IPS-15b (cell line): ENCODE results near the gene CDH15.

ENCODE experiments used
- H3K27me3 ChIP-seq: one replicate; pipeline ENCODE4 v1.6.1; 2013; ENCODE audit warnings: low read length; ENCODE audit not compliant: control insufficient read depth, insufficient read depth
- H3K36me3 ChIP-seq: one replicate; pipeline ENCODE4 v1.6.1; 2013; ENCODE audit warnings: low read length; ENCODE audit not compliant: control insufficient read depth, insufficient read depth
- H3K4me1 ChIP-seq: one replicate; pipeline ENCODE4 v1.6.1; 2013; ENCODE audit warnings: mild to moderate bottlenecking, low read length; ENCODE audit not compliant: control insufficient read depth, insufficient read depth
- H3K4me3 ChIP-seq: one replicate; pipeline ENCODE4 v1.5.1; 2013; ENCODE audit warnings: low read depth, low read length
- H3K9ac ChIP-seq: one replicate; pipeline ENCODE4 v1.6.1; 2013; ENCODE audit warnings: low read depth, mild to moderate bottlenecking, low read length
- H3K9me3 ChIP-seq: one replicate; pipeline ENCODE4 v1.6.1; 2013; ENCODE audit warnings: mild to moderate bottlenecking, low read length; ENCODE audit not compliant: control insufficient read depth, insufficient read depth

Gene CDH15

DNA sequence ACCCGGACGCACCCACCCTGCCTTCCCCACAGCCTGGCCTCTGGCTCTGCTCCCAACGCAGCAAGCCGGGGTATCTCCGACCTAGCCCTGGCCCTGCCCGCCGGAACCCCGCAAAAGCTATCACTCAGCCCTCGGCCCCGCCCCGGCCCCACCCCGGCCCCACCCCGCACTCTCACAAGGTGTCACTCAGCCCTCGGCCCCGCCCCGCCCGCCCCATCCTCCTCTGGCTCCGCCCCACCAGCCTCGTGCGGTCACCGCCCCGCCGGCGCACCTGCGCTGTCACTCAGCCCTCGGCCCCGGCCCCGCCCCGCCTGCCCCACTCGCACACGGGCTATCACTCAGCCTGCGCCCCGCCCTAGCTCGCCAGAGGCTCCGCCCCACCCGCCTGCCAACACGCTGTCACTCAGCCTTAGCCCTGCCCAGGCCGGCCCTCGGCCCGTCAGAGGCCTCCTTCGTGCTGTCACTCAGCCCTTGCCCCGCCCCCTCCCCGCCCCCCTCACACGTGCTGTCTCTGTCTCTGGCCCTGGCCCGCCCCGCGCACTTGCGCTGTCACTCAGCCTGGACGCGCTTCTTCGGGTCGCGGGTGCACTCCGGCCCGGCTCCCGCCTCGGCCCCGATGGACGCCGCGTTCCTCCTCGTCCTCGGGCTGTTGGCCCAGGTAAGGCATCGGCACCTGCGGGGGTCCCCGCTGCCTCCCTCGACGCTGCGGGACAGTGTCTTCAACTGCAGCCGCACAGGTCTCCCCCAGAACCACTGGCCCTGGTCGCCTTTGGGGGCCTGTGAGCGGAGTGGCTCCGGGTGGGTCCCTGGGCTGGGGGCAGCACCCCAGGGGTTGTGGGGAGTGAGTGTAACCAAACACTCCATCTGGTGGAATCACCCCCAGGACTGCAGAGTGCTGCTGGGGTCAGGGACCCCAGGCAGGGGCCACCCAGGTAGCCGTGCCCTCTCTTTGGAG lies at the start of gene CDH15:
Gene CDH15, plus strand, starts transcription at position 533 of the 955 bp plus-strand sequence. Its CDS starts 84 bp downstream, at position 617.
- no peaks in the 10 kb centered on the region for H3K36me3 ChIP-seq
- H3K27me3 ChIP-seq: peaks cover 4% of the 10 kb centered on the region
- no peaks in the 10 kb centered on the region for H3K9me3 ChIP-seq
- H3K9ac ChIP-seq: no peak within 1 kb of the TSS
- H3K4me3 ChIP-seq: peak within 1 kb of the TSS; percentile 67
- H3K4me1 ChIP-seq: peaks cover 3% of the 10 kb centered on the region

- no peaks in the 10 kb centered on the region for H3K4me1 ChIP-seq
- no peaks in the 10 kb centered on the region for H3K27me3 ChIP-seq
- no peak overlapping the region for H3K9ac ChIP-seq
- H3K36me3 ChIP-seq: peaks cover 47% of the 10 kb centered on the region
- H3K4me3 ChIP-seq: no peak overlapping the region
- no peaks in the 10 kb centered on the region for H3K9me3 ChIP-seq
Measured at GRCh38 chr16:89122322-89122851, 49.2 kb upstream of the CDH15 start.

GRCh38 chr16:89123001-89123830 lies 48.3 kb upstream of the CDH15 start:
- Histone ChIP-seq H3K36me3 (peaks cover 40% of the 10 kb centered on the region), H3K9ac (no peak overlapping the region), H3K4me1 (no peaks in the 10 kb centered on the region), H3K27me3 (no peaks in the 10 kb centered on the region), H3K9me3 (no peaks in the 10 kb centered on the region), H3K4me3 (no peak overlapping the region)

DNA sequence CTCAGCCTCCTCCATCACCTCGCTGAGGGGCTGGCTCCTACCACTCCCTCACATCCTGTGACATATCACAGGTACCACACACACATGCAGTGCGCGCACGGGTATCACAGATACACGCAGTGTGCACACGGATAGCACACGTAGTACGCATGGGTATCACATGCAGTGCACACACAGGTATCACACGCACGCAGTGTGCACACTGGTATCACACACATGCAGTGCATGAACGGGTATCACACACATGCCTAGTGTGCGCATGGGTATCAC lies 47.8 kb upstream of the CDH15 start:
- peaks cover 38% of the 10 kb centered on the region for H3K36me3 ChIP-seq
- no peaks in the 10 kb centered on the region for H3K4me1 ChIP-seq
- no peak overlapping the region for H3K9ac ChIP-seq

DNA sequence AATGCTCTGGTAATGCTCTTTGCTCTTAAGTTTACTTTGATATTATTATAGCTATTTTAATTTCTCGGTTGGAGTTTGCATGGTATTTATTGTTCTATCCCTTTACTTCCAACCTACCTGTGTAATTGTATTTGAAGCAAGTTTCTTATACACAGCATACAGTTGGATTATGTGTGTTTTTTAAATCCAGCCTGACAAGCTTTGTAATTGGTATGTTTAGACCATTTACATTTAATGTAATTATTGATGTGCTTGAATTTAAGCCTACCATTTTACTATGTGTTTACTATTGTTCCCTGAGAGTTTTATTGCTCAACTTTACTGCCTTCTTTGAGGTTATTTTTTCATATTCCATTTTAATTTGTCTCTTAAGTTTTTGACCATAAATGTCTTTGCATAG lies 42.2 kb upstream of the CDH15 start:
- H3K9me3 ChIP-seq: no peaks in the 10 kb centered on the region
- no peak overlapping the region for H3K9ac ChIP-seq
- no peaks in the 10 kb centered on the region for H3K27me3 ChIP-seq
- peaks cover 10% of the 10 kb centered on the region for H3K36me3 ChIP-seq
- no peak overlapping the region for H3K4me3 ChIP-seq
- no peaks in the 10 kb centered on the region for H3K4me1 ChIP-seq

More for the DNA sequence above, 47.8 kb upstream of the CDH15 start:
- no peaks in the 10 kb centered on the region for H3K9me3 ChIP-seq
- no peaks in the 10 kb centered on the region for H3K27me3 ChIP-seq
- H3K4me3 ChIP-seq: no peak overlapping the region

DNA sequence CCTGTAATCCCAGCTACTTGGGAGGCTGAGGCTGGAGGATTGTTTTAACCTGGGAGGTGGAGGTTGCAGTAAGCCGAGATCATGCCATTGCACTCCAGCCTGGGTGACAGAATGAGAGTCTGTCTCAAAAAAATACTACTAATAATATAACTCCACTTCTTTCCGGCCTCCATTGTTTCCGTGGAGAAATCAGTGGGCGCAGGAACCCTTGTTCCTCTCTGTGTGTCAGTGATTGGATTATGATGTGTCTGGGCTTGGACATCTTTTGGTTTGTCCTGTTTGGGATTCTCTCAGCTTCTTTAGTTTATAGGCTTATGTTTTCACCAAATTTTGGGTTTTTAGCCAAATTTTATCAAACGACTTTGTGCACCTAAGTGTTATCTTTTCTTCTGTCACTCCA lies 41.1 kb upstream of the CDH15 start:
- Histone ChIP-seq H3K27me3 (no peaks in the 10 kb centered on the region), H3K9ac (no peak overlapping the region), H3K4me3 (no peak overlapping the region), H3K9me3 (no peaks in the 10 kb centered on the region), H3K36me3 (peaks cover 14% of the 10 kb centered on the region), H3K4me1 (no peaks in the 10 kb centered on the region)

DNA sequence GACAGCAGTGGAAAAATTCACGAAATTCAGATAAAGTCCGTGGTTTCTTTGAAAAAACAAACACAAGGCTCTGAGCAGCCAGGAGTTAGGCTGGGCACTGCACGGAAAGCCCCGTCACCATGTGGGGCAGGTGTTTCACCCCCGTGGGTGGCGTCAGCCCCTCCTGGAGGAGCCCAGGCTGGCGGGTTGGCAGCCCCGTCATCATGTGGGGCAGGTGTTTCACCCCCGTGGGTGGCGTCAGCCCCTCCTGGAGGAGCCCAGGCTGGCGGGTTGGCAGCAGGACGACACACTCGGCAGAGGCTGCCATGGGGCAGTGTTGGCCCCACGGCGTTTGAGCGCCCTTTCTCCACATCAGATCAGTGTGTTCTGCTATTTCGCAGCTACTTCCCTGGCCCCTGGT lies 39.8 kb upstream of the CDH15 start:
- Histone ChIP-seq H3K27me3 (no peaks in the 10 kb centered on the region), H3K4me1 (no peaks in the 10 kb centered on the region), H3K4me3 (no peak overlapping the region), H3K9ac (no peak overlapping the region), H3K36me3 (peaks cover 17% of the 10 kb centered on the region), H3K9me3 (no peaks in the 10 kb centered on the region)

DNA sequence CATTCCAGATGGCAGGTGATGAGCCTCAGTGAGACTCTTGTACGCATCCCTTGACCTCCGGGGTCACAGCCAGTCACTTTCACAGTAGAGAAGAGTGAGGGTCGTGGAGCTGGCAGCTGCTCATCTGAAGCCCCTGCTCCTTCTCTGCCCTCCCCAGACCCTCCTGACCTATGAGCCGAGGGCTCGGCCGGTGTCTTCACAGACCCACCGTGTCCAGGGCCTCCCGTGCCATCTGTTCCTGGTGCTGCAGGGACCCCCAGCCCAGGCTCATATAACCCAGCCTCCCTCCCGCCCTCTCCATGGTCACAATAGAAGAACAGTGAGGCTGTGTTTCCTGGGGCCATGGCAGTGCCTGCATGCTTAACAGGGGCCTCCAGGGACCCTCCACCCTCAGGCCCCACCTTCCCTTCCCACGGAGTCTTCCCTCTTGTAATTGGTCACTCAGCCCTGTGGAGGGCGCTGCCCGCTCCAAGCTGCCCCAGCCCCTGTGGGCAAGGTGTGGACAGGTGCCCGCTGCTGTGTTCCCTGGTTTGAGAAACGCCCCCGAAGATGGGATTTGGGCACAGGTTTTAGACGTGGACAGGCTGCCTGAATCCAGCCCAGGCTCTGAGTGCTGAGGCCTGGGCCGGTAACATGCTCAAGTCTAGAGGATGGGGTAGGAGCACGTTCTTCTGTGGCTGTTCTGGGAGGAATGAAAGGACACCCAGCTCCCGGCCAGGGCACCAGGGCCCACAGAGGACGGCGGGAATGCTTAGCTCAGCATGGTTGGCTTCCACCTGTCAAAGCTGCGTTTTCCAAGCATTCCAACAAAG lies 39.1 kb upstream of the CDH15 start:
- H3K4me1 ChIP-seq: no peaks in the 10 kb centered on the region
- peaks cover 18% of the 10 kb centered on the region for H3K36me3 ChIP-seq
- H3K9ac ChIP-seq: no peak overlapping the region
- no peaks in the 10 kb centered on the region for H3K27me3 ChIP-seq
- H3K9me3 ChIP-seq: no peaks in the 10 kb centered on the region
- H3K4me3 ChIP-seq: no peak overlapping the region

GRCh38 chr16:89133457-89134127 lies 38.0 kb upstream of the CDH15 start:
- Histone ChIP-seq H3K9me3 (no peaks in the 10 kb centered on the region), H3K4me1 (no peaks in the 10 kb centered on the region), H3K9ac (no peak overlapping the region), H3K4me3 (no peak overlapping the region), H3K27me3 (no peaks in the 10 kb centered on the region), H3K36me3 (peaks cover 18% of the 10 kb centered on the region)

- Histone ChIP-seq H3K27me3 (no peaks in the 10 kb centered on the region), H3K4me3 (no peak overlapping the region)
Measured at GRCh38 chr16:89134269-89134668, 37.3 kb upstream of the CDH15 start.

DNA sequence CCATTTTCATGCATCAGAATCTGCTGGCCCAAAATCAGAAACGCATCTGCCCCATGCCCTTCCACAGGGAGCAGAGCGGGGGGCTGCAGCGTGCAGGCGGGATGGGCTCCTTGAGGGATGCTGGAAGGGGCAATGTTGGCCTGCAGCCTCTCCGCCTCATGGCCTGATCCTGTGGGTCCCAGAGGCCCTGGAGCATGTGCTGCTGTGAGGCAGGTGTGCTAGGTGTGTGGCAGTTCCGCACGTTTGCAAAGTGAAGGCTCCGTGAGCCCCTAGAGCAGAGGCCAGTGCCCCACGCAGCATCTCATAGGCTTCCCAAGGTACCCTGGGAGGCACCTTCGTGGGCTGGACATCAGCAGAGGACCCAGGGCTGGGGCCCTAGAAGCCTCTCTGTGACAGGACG lies 36.4 kb upstream of the CDH15 start:
- H3K4me3 ChIP-seq: no peak overlapping the region
- H3K9ac ChIP-seq: no peak overlapping the region
- H3K9me3 ChIP-seq: no peaks in the 10 kb centered on the region
- H3K27me3 ChIP-seq: no peaks in the 10 kb centered on the region
- peaks cover 23% of the 10 kb centered on the region for H3K36me3 ChIP-seq
- H3K4me1 ChIP-seq: no peaks in the 10 kb centered on the region

More at GRCh38 chr16:89134269-89134668, 37.3 kb upstream of the CDH15 start:
- Histone ChIP-seq H3K36me3 (peaks cover 18% of the 10 kb centered on the region), H3K4me1 (no peaks in the 10 kb centered on the region), H3K9me3 (no peaks in the 10 kb centered on the region), H3K9ac (no peak overlapping the region)
